GM21528 (cell line): ENCODE measurements around the gene CEACAM5.
"Not testable (repeated sequence)": the region's sequence is repeated elsewhere in the genome, so short reads cannot be mapped to it uniquely, and the experiment has no call there.

Experiments used
- ATAC-seq: cut with Tn5 transposase; IDR thresholded peaks from one replicate; pipeline ENCODE4 v1.9.1; 2021; ENCODE audit warnings: mild to moderate bottlenecking, moderate library complexity; ENCODE audit not compliant: unreplicated experiment, low FRiP score

Gene CEACAM5

DNA sequence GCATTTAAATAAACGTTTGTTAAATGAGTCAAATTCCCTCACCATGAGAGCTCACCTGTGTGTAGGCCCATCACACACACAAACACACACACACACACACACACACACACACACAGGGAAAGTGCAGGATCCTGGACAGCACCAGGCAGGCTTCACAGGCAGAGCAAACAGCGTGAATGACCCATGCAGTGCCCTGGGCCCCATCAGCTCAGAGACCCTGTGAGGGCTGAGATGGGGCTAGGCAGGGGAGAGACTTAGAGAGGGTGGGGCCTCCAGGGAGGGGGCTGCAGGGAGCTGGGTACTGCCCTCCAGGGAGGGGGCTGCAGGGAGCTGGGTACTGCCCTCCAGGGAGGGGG, 8.5 kb upstream of the CEACAM5 start:
- no peak for ATAC-seq

DNA sequence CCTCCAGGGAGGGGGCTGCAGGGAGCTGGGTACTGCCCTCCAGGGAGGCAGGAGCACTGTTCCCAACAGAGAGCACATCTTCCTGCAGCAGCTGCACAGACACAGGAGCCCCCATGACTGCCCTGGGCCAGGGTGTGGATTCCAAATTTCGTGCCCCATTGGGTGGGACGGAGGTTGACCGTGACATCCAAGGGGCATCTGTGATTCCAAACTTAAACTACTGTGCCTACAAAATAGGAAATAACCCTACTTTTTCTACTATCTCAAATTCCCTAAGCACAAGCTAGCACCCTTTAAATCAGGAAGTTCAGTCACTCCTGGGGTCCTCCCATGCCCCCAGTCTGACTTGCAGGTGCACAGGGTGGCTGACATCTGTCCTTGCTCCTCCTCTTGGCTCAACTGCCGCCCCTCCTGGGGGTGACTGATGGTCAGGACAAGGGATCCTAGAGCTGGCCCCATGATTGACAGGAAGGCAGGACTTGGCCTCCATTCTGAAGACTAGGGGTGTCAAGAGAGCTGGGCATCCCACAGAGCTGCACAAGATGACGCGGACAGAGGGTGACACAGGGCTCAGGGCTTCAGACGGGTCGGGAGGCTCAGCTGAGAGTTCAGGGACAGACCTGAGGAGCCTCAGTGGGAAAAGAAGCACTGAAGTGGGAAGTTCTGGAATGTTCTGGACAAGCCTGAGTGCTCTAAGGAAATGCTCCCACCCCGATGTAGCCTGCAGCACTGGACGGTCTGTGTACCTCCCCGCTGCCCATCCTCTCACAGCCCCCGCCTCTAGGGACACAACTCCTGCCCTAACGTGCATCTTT, 7.8 kb upstream of the CEACAM5 start:
- ATAC-seq: no peak

- ATAC-seq: no peak
These were observed 6.9 kb upstream of the CEACAM5 start for GRCh38 chr19:41701401-41702075.

- ATAC-seq: no peak
These were observed 6.2 kb upstream of the CEACAM5 start for GRCh38 chr19:41702171-41702651.

DNA sequence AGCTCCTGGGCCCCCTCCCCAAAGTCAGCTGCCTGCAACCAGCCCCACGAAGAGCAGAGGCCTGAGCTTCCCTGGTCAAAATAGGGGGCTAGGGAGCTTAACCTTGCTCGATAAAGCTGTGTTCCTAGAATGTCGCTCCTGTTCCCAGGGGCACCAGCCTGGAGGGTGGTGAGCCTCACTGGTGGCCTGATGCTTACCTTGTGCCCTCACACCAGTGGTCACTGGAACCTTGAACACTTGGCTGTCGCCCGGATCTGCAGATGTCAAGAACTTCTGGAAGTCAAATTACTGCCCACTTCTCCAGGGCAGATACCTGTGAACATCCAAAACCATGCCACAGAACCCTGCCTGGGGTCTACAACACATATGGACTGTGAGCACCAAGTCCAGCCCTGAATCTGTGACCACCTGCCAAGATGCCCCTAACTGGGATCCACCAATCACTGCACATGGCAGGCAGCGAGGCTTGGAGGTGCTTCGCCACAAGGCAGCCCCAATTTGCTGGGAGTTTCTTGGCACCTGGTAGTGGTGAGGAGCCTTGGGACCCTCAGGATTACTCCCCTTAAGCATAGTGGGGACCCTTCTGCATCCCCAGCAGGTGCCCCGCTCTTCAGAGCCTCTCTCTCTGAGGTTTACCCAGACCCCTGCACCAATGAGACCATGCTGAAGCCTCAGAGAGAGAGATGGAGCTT, 4.7 kb upstream of the CEACAM5 start:
- no peak for ATAC-seq

DNA sequence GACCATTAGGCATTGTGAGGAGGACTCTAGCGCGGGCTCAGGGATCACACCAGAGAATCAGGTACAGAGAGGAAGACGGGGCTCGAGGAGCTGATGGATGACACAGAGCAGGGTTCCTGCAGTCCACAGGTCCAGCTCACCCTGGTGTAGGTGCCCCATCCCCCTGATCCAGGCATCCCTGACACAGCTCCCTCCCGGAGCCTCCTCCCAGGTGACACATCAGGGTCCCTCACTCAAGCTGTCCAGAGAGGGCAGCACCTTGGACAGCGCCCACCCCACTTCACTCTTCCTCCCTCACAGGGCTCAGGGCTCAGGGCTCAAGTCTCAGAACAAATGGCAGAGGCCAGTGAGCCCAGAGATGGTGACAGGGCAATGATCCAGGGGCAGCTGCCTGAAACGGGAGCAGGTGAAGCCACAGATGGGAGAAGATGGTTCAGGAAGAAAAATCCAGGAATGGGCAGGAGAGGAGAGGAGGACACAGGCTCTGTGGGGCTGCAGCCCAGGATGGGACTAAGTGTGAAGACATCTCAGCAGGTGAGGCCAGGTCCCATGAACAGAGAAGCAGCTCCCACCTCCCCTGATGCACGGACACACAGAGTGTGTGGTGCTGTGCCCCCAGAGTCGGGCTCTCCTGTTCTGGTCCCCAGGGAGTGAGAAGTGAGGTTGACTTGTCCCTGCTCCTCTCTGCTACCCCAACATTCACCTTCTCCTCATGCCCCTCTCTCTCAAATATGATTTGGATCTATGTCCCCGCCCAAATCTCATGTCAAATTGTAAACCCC, 2.8 kb upstream of the CEACAM5 start:
- no peak for ATAC-seq

GRCh38 chr19:41706741-41707501, 1.5 kb upstream of the CEACAM5 start:
- no peak for ATAC-seq

- no peak for ATAC-seq
These were observed 969 bp upstream of the CEACAM5 start for GRCh38 chr19:41707502-41707812.

GRCh38 chr19:41707871-41708371, 505 bp upstream of the CEACAM5 start:
- ATAC-seq: no peak

DNA sequence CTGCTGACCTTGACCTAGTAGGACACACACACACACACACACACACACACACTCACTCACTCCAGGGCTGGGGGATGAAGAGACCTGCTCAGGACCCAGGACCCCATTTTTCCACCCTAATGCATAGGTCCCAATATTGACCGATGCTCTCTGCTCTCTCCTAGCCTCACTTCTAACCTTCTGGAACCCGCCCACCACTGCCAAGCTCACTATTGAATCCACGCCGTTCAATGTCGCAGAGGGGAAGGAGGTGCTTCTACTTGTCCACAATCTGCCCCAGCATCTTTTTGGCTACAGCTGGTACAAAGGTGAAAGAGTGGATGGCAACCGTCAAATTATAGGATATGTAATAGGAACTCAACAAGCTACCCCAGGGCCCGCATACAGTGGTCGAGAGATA, 1.1 kb downstream of the CEACAM5 start:
- not testable (repeated sequence) for ATAC-seq

DNA sequence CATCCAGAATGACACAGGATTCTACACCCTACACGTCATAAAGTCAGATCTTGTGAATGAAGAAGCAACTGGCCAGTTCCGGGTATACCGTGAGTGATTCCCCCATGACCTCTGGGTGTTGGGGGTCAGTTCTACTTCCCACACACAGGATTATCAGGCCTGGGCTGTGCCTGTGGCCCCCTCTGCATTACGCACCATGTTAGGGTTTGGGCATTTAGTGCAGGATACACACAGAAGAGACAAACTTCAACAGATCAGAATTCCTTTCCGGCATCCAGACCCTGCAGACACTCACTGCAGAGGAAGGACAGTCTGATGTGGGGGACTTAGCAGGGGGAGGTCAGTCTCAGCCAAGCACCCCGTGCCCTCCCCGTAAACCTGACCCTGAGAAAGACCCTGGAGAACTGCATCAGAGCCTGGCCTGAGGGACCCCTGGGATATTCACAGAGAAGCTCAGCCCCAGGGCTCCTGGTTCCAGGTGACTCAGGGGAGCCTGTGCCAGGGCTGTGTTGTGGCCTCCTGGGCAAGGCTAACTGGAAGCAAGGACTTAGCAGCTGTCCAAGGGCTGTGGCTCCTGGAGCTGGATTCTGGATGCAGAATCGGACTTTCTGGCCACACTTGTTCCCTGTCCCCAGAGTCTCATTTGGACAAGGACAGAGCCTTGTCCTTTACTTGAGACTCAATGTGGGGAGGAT, 1.7 kb downstream of the CEACAM5 start:
- no peak for ATAC-seq

DNA sequence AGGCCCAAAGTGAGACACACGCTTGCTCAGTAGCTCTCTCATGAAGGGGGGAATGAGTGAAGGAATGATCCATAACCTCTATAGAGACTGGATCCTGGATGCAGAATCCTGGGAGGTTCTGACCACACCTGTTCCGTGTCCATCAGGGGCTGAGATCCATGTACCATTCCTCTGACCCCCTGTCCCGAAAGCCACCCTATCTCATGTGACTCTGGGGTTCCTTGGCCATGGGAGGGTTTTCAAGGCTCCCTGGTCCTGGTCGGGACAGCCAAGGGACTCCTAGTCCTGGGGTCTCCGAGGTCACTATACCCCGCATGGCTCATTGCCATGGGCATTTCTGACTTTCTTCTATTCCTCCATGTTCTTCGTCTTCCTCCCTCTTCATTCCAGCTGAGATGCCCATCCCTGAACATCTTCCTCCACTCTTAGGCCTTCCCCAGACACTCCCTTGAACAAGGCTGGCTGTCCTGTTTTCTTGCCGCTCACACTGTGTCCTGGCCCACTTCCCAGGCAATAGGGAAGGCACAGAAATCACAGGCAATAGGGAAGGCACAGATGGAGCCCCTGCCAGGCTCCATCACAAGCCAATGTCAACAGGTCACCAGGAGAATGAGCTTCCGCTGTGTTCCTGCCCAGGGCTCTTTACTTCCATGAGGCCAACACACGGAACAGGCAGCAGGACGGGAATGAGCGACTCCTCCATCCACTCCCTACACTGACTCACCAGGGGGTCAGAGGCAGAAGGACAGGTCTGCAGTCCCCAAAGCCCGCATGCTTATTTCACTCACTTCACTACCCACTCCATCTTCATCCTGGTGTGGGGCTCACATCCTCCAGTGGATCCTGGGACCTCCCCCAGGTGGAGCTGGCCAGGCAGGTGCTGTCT, 3.2 kb downstream of the CEACAM5 start:
- no peak for ATAC-seq

- no peak for ATAC-seq
These were observed 6.2 kb downstream of the CEACAM5 start for GRCh38 chr19:41714598-41714997.

DNA sequence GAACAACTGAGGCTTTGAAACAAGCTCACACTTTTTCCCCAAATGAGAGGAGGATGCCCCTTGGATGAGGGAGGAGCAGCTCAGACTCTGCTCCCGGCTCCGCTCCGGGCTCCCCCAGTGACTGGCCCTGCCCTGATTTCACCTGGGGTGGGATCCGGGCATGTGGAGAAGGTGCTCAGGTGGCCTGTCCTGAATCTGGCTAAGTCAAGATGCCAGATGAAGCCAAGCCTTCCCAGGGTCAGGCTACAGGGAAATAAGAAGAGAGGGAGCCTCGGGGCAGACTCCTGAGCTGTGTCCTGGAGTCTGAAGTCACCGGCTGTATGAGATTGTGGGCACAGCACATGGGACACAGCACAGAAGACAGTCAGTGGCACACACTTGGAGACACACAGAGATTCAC, 10.3 kb downstream of the CEACAM5 start:
- no peak for ATAC-seq

DNA sequence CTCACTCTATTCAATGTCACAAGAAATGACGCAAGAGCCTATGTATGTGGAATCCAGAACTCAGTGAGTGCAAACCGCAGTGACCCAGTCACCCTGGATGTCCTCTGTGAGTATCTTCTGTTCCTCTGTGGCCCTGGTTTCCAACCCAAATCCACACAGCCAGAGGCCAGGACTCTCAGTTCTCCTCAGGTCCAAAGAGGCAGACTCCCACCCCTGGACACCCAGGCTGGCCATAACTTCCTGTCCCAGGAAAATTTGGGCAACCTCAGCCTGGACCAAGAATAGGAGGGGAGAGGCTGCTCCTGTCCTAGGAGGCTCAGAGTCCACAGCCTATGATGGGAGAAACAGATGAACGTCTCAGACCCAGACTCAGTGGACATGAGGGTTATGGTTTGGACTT, 11.7 kb downstream of the CEACAM5 start:
- no peak for ATAC-seq

DNA sequence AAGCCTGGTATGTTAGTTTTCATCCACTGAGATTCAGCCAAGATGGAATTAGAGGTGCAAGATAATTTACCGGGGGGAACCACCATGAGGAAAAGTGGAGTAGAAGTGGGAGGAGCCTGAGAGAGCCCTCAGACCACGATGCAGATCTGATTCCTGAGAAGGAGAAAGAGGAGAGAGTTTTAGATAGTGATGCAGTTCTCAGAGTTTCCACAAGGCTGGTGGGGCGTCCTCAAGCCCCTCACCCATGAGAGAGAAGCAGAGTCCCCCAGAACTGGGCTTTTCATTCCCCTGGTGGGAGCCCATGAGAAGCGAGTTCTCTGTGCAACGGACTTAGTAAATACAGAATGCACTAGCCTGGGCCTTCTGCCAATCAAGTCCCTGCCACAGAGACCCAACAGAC, 18.1 kb downstream of the CEACAM5 start:
- no peak for ATAC-seq

- no peak for ATAC-seq
These were observed 25.7 kb downstream of the CEACAM5 start for GRCh38 chr19:41734156-41734555.

GRCh38 chr19:41734585-41734984, 26.2 kb downstream of the CEACAM5 start:
- ATAC-seq: no peak
